Measurements from ENCODE around the gene ZFYVE28.

Gene ZFYVE28

GRCh38 chr4:2352171-2352570 lies 66.3 kb downstream of the ZFYVE28 start:
- DNase-seq (ENCODE audit: low spot score) = no peak

GRCh38 chr4:2350982-2351381 lies 67.5 kb downstream of the ZFYVE28 start:
- DNase-seq (ENCODE audit: low spot score) = no peak

GRCh38 chr4:2348786-2349185 lies 69.7 kb downstream of the ZFYVE28 start:
- no peak for DNase-seq (ENCODE audit: low spot score)

- DNase-seq (ENCODE audit: low spot score) = no peak
Measured at GRCh38 chr4:2347190-2347589, 71.3 kb downstream of the ZFYVE28 start.

- no peak for DNase-seq (ENCODE audit: low spot score)
Measured at GRCh38 chr4:2343476-2343875, 75.0 kb downstream of the ZFYVE28 start.

- no peak for DNase-seq (ENCODE audit: low spot score)
Measured at GRCh38 chr4:2341911-2342652, 76.4 kb downstream of the ZFYVE28 start.

- DNase-seq (ENCODE audit: low spot score) = no peak
Measured at GRCh38 chr4:2341261-2341841, 77.1 kb downstream of the ZFYVE28 start.

GRCh38 chr4:2340272-2341061 lies 78.0 kb downstream of the ZFYVE28 start:
- DNase-seq (ENCODE audit: low spot score) = no peak

- no peak for DNase-seq (ENCODE audit: low spot score)
Measured at GRCh38 chr4:2339458-2340271, 78.8 kb downstream of the ZFYVE28 start.

GRCh38 chr4:2338754-2339457 lies 79.5 kb downstream of the ZFYVE28 start:
- DNase-seq (ENCODE audit: low spot score) = no peak

- DNase-seq (ENCODE audit: low spot score) = no peak
Measured at GRCh38 chr4:2337896-2338295, 80.5 kb downstream of the ZFYVE28 start.

GRCh38 chr4:2337131-2337723 lies 81.2 kb downstream of the ZFYVE28 start:
- peak; percentile 8 for DNase-seq (ENCODE audit: low spot score)

- DNase-seq (ENCODE audit: low spot score) = no peak
Measured at GRCh38 chr4:2336659-2337058, 81.8 kb downstream of the ZFYVE28 start.

- DNase-seq (ENCODE audit: low spot score) = no peak
Measured at GRCh38 chr4:2335729-2336101, 82.7 kb downstream of the ZFYVE28 start.

- peak; percentile 6 for DNase-seq (ENCODE audit: low spot score)
Measured at GRCh38 chr4:2334826-2335728, 83.4 kb downstream of the ZFYVE28 start.

- no peak for DNase-seq (ENCODE audit: low spot score)
Measured at GRCh38 chr4:2333916-2334644, 84.4 kb downstream of the ZFYVE28 start.

- no peak for DNase-seq (ENCODE audit: low spot score)
Measured at GRCh38 chr4:2333356-2333841, 85.0 kb downstream of the ZFYVE28 start.

- DNase-seq (ENCODE audit: low spot score) = no peak
Measured at GRCh38 chr4:2332976-2333319, 85.5 kb downstream of the ZFYVE28 start.

- peak; percentile 7 for DNase-seq (ENCODE audit: low spot score)
Measured at GRCh38 chr4:2332201-2332975, 86.1 kb downstream of the ZFYVE28 start.
